GM18505 (cell line): ENCODE data around the gene IL36G.
"Not testable (repeated sequence)": the region's sequence is repeated elsewhere in the genome, so short reads cannot be mapped to it uniquely, and the experiment has no call there.

ENCODE experiments used
- ATAC-seq: cut with Tn5 transposase; IDR thresholded peaks from one replicate; pipeline ENCODE4 v1.9.1; 2021; ENCODE audit not compliant: unreplicated experiment
- POLR2A ChIP-seq: IDR thresholded peaks from 4 replicates; pipeline ENCODE4 v1.6.1; 2011; ENCODE audit warnings: borderline replicate concordance; ENCODE audit not compliant: insufficient read depth, insufficient read length; ENCODE audit errors: extremely low read depth

Gene IL36G

DNA sequence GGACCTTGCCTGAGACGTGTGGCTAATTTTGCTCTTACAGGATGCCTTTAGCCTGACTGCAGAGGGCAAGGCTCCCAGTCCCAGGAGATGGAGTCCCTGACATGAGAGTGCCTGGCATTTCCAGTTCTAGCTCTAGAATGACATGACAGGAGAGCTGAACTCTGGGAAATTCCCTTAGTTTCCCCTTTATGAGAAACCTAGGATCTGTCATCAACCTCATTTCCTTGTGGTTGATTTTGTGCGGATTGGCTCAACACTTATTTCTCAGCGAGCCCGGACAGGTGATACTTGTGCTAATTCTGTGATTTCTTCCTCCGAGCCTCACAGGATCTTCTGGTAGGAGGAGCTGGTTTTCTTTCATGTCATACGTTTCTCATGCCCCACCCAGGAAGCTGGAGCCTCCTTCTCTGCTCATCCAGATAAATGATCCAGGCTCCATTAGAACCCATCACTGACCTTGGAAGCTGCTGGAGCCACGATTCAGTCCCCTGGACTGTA is at the start of gene IL36G:
Gene IL36G (plus strand): TSS at position 448 of the 498 bp plus-strand sequence. CDS start 633 bp downstream, outside the sequence.
- no peak for TF ChIP-seq POLR2A
- no peak for ATAC-seq

DNA sequence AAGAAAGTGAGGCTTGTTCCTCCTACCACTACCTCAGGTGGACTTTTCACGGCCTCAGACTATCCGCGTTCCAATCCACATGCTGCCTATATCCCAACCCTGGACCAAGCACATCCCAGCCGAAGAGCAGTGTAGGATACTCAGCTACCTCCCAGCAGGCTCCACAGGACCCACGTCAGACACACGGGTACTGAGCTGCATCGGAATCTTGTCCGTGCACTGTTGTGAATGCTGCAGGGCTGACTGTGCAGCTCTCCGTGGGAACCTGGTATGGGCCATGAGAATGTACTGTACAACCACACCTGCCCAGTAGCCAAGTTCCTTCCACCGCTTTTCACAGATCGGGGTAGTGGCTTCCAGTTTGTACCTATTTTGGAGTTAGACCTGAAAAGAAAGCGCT is 44.5 kb upstream of the IL36G start:
- no peak for TF ChIP-seq POLR2A

GRCh38 chr2:112934117-112934516 is 43.7 kb upstream of the IL36G start:
- not testable (repeated sequence) for ATAC-seq

More for the DNA sequence above, 44.5 kb upstream of the IL36G start:
- no peak for ATAC-seq

- TF ChIP-seq POLR2A: no peak
- no peak for ATAC-seq
Measured at GRCh38 chr2:112936927-112937232, 40.9 kb upstream of the IL36G start.

- no peak for ATAC-seq
- no peak for TF ChIP-seq POLR2A
Measured at GRCh38 chr2:112938904-112939303, 38.9 kb upstream of the IL36G start.

DNA sequence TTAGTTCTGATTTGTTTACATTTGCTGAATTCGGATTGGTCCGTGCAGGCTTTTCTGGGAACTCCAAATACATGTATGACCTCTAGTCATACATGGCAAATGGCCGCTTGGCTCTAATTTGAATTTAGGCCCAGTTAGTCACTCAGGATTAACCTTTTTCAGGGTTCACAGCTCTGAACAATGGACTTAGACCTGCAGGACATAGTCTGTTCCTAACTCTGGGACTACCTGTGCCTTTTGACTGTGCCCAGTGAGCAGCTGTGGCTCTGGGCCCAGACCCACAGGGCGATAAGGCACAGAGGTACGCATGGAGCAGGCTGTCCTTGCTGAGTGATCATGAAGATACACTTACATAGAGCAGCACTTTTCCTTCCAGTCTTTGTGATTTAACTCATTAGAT is 38.4 kb upstream of the IL36G start:
- no peak for TF ChIP-seq POLR2A
- no peak for ATAC-seq

GRCh38 chr2:112940859-112941625 is 36.8 kb upstream of the IL36G start:
- no peak for TF ChIP-seq POLR2A

GRCh38 chr2:112941753-112942653 is 35.8 kb upstream of the IL36G start:
- TF ChIP-seq POLR2A: no peak
- ATAC-seq: peak; percentile 77

More at GRCh38 chr2:112940859-112941625, 36.8 kb upstream of the IL36G start:
- no peak for ATAC-seq

- ATAC-seq: no peak
- no peak for TF ChIP-seq POLR2A
Measured at GRCh38 chr2:112942654-112943002, 35.2 kb upstream of the IL36G start.

DNA sequence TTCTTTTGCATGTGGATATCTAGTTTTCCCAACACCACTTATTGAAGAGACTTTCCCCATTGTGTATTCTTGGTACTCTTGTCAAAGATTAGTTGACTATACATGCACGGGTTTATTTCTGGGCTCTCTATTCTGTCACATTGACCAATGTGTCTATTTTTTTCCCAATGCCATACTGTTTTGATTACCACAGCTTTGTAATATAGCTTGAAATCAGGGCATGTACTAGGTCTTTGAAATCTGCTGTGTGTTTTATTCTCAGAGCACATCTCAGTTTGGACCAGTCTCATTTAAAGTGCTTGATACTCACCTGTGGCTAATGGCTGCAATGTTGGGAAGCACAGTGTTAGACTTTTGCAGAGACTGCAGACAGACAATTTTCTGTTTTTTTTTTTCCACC is 32.8 kb upstream of the IL36G start:
- ATAC-seq: no peak
- no peak for TF ChIP-seq POLR2A

GRCh38 chr2:112946086-112946485 is 31.7 kb upstream of the IL36G start:
- TF ChIP-seq POLR2A: no peak
- no peak for ATAC-seq

- no peak for TF ChIP-seq POLR2A
- no peak for ATAC-seq
Measured at GRCh38 chr2:112947374-112947773, 30.4 kb upstream of the IL36G start.

- no peak for TF ChIP-seq POLR2A
- no peak for ATAC-seq
Measured at GRCh38 chr2:112949456-112949855, 28.4 kb upstream of the IL36G start.

DNA sequence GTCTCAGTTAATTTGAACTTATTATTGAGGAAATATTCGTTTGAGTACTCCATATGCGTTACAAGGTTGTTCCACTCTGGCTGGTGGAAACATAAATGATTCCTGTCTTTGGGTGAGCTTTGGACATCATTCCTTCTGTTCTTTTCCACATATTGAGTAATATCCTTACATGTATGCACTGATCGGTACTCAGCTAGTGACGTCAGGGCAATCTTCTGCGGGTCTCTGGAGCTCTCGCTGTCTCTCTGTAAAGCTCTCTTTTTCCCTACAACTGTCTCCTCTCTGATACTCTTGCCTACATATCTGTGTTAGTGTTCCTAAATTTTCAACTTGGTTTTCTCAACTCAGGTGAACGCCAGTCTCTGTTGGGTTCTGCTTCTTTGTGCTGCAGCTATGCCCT is 23.4 kb upstream of the IL36G start:
- no peak for TF ChIP-seq POLR2A
- no peak for ATAC-seq
